GM21528 (cell line): ENCODE measurements around the gene CCM2L.

Experiments
- ATAC-seq: cut with Tn5 transposase; IDR thresholded peaks from one replicate; pipeline ENCODE4 v1.9.1; 2021; ENCODE audit warnings: mild to moderate bottlenecking, moderate library complexity; ENCODE audit not compliant: unreplicated experiment, low FRiP score

The CCM2L gene

GRCh38 chr20:31991339-31991705, 18.9 kb upstream of the CCM2L start:
- ATAC-seq = no peak

DNA sequence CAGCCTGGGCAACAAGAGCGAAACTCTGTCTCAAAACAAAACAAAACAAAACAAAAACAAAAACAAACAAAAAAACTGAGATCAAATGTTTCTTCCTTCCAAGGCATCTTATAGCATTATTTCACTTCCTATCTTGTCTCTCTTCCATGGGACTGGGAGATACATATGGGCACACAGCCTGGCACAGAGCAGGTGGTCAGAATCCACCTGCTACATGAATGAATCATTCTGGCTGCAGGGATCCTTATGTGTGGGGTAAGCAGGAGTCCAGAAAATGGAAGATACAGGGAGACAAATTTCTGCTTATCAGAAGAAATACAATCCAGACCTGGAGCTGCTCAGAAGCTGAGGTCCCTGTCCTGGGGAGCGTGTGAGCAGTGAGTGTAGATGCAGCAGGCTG, 18.2 kb upstream of the CCM2L start:
- ATAC-seq = no peak

GRCh38 chr20:31996996-31997395, 13.2 kb upstream of the CCM2L start:
- no peak for ATAC-seq

GRCh38 chr20:31998246-31998645, 12.0 kb upstream of the CCM2L start:
- no peak for ATAC-seq

DNA sequence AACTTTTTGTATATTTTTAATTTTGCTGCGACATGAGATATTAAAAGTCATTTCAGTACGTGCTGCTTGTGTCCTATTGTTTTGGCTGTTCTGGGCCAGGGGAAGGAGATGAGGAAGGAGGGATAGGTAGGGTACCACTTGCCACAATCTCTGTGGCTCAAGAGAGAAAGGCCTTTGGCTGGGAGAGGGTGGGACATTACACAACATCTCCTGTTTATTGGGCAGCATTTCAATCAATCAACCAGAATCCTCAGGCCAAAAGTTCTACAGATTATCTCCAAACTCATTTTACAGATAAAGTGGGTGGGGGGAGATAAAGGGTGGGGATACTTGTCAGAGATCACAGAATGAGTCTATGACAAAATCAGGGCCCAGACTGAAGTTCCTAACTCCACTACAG, 6.9 kb upstream of the CCM2L start:
- no peak for ATAC-seq

DNA sequence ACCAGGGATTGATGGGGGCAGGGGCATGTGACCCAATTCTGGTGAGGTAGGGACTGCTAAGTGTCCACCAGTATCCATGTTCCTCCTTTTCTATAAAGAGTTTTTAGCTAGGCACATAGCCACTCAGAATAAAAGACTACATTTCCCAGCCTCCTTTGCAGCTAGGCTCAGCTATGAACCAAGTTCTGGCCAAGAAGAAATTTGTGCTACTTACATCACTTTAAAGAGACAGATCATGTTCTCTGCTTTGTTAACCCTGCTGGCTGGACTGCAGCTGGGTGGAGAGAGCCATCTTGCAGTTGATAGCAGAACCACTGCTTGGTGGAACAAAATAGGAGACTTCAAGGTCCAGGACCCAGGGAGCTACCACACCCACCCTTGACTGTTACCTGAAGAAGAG, 5.3 kb upstream of the CCM2L start:
- ATAC-seq = no peak

DNA sequence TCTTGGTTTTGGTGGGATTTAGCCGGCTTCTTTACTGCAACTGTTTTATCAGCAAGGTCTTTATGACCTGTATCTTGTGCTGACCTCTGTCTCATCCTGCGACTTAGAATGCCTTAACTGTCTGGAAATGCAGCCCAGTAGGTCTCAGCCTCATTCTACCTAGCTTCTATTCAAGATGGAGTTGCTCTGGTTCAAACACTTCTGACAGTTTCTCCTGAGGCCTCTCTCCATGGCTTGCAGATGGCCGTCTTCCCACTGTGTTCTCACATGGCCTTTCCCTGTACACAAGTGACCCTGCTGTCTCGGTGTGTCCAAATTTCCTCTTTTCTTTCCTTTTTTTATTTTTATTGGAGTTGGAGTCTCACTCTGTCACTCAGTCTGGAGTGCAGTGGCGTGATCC, 4.2 kb upstream of the CCM2L start:
- no peak for ATAC-seq

DNA sequence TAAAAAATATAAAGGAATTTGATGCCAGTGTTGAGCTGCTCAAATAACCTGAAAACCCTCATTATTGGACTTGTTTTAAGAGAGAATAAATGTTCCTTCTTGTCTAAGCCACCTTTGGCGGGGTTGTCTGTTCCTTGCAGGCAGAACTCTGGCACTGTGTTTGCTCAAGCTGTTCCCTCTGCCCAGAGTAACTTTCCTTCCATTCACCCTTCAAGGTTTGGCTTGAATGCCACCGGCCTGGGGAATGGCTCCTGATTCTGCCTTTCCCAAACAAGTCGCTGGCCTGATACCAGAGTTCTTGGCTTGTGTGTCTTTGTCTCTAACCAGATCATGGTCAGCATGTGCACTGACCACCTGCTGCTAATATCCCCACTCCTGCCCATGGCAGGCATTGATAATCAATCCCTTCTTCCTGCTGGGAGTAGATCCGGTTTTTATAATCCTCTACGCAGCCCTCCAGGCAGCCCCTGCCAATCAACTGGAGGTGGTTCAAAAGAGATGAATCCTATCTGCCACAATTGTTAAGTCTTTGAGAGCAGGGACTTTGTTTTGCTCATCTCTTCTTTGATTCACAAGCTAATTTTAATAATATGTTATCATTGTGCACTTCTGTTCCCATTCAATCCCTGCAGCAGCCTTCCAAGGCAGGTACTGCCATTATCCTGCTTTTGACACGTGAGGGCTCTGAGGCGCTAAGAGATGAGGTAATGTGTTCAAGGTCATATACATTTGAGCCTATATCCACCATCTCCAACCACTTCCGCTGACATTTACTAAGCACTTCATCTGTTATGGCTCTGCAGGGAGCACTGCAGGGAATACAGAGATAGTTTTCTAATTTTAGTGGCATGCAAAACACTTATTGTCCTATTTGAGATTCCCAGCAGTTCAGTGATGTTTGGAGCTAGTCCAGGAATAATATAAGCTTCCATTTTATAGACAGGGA, 3.1 kb upstream of the CCM2L start:
- ATAC-seq = no peak

DNA sequence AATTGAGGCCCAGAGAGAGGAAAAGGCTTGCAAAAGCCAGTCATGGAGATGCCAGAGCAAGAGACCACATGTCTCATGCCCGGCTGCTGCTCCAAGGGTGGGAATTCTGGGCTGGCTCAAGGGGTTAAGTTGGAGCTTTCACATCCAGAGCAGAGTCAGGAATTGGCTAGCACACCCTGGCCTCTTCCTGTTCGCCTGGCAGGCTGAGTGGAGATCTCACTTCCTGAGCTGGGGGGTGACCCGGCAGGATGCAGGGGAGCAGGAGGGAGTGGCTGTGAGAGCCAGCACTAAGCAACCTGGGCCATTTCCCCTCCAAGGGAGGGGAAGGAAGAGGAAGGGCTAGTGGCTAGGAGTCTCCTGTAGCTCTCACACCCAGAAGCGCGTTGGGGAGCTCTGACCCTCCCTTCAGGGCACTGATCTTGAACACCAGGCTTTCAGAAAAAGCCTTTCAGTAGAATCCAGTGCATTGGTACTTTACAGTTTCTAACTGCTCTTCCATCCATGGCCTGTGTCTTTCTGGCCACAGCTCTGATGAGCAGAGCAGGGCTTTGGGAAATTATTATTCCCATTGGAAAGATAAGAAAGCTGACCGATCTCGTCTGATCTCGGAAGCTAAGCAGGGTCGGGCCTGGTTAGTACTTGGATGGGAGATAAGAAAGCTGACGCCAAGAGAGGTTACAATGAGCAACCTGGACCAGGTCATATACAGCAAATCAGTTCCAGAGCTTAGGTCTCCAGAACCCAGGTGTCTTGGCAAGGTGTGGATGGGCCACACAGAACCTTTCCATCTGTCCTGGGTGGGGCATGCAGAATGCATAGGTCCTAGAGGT, 2.2 kb upstream of the CCM2L start:
- ATAC-seq = no peak

- no peak for ATAC-seq
Observed at GRCh38 chr20:32009564-32009963, 674 bp upstream of the CCM2L start.

DNA sequence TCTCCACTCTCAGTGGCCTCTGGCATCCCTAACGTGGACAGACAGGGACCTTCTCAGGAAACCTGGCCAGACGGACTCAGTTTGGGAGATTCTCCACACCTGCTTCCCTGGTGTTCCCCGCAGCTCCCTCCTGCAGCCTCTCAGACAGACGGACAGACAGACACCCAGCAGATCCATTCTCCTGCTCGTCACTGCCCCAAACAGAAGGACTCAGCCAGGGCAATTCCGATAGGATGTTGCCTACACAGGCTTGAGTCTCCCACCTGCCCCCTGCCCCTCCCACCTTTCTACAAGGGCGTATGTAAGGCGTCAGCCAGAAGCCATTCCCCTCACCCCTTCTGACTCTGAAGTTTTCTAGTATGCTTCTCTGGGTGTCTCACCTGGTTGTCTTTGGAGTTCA, 428 bp downstream of the CCM2L start:
- no peak for ATAC-seq

GRCh38 chr20:32012159-32012688, 2.0 kb downstream of the CCM2L start:
- ATAC-seq = no peak

GRCh38 chr20:32013326-32013725, 3.1 kb downstream of the CCM2L start:
- no peak for ATAC-seq

GRCh38 chr20:32017711-32018251, 7.5 kb downstream of the CCM2L start:
- no peak for ATAC-seq

DNA sequence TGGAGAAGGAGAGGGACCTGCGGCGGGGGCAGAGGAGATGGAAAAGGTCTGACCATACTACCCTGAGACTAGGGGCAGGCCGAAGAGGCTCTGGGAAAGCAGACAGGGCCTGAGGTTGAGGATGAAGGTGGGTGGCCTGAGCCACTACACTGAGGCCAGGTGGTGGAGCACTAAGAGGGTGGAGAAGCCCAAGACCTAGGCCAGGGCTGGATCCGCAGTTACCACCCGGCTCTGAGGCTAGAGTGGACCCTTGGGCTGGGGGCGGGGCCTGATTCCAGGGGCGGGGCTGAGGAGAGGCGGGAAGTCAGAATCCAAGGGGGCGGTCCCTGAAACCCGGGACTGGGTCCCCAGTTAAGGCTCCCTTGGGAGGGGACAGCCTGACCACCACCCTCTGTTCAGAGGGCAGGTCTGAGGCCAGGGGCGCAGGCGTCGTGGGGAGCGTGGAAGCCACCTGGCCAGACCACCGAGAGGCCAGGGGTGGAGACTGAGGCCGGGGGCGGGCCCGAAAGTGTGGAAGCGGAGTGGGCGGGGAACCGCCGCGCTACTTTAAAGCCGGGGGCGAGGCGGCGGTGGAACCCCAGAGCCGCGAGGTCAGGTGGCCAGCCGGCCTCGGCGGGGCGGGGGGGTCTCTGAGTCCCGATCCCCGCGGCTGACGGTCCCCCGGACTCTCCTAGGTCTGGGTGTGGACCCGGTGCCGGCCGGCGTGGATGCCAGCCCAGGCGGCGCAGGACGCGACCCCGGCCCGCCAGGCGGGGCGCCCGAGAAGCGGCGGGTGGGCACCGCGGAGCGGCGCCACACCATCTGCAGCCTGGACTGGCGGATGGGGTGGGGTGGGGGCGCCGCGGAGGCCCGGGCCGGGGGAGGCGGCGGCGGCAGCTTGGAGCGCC, 8.3 kb downstream of the CCM2L start:
- ATAC-seq = no peak

GRCh38 chr20:32019156-32019510, 8.9 kb downstream of the CCM2L start:
- no peak for ATAC-seq

GRCh38 chr20:32019563-32020463, 9.6 kb downstream of the CCM2L start:
- ATAC-seq = no peak

- no peak for ATAC-seq
Observed at GRCh38 chr20:32021091-32021490, 10.9 kb downstream of the CCM2L start.

- ATAC-seq = no peak
Observed at GRCh38 chr20:32024683-32025295, 14.6 kb downstream of the CCM2L start.
